Midbrain (tissue), 1 donor: ENCODE results near the gene FUT3.
"Not testable (repeated sequence)": the region's sequence is repeated elsewhere in the genome, so short reads cannot be mapped to it uniquely, and the experiment has no call there.

ENCODE experiments used
- DNase-seq: peaks from one replicate; lab custom pipeline; 2025; lab: John Stamatoyannopoulos, UW

FUT3 gene

GRCh38 chr19:5848621-5849020, 2.6 kb downstream of the FUT3 start:
- not testable (repeated sequence) for DNase-seq

GRCh38 chr19:5847846-5848245, 3.4 kb downstream of the FUT3 start:
- DNase-seq: not testable (repeated sequence)

- DNase-seq: no peak
Measured at GRCh38 chr19:5844456-5845433, 6.5 kb downstream of the FUT3 start.

- DNase-seq: no peak
Measured at GRCh38 chr19:5843295-5843927, 7.8 kb downstream of the FUT3 start.

GRCh38 chr19:5841735-5842111, 9.5 kb downstream of the FUT3 start:
- DNase-seq: not testable (repeated sequence)

- no peak for DNase-seq
Measured at GRCh38 chr19:5839065-5840017, 11.9 kb downstream of the FUT3 start, which contains the start of gene FUT6. Gene FUT6 (minus strand): TSS chr19:5839702. CDS start chr19:5832567, 7,135 bp downstream.

GRCh38 chr19:5838353-5839064, 12.7 kb downstream of the FUT3 start:
- DNase-seq: no peak

- no peak for DNase-seq
Measured at GRCh38 chr19:5837761-5838352, 13.4 kb downstream of the FUT3 start.

- no peak for DNase-seq
Measured at GRCh38 chr19:5832527-5833216, 18.6 kb downstream of the FUT3 start.

GRCh38 chr19:5832061-5832460, 19.2 kb downstream of the FUT3 start:
- DNase-seq: no peak

- DNase-seq: no peak
Measured at GRCh38 chr19:5831159-5831558, 20.1 kb downstream of the FUT3 start.

- no peak for DNase-seq
Measured at GRCh38 chr19:5829567-5830310, 21.5 kb downstream of the FUT3 start.

- no peak for DNase-seq
Measured at GRCh38 chr19:5828661-5829566, 22.3 kb downstream of the FUT3 start.

GRCh38 chr19:5827891-5828660, 23.2 kb downstream of the FUT3 start:
- DNase-seq: peak; percentile 49

- no peak for DNase-seq
Measured at GRCh38 chr19:5827342-5827890, 23.8 kb downstream of the FUT3 start.

GRCh38 chr19:5826531-5827341, 24.5 kb downstream of the FUT3 start:
- no peak for DNase-seq
